SK-N-SH (cell line): Measurements from ENCODE around the gene VPS13A. TPM values are rescaled to one million over a fixed set of nuclear protein-coding genes. Genes with fewer than 3 reads are reported as not detected.

Experiments
- CTCF ChIA-PET: fragments of 300-600, 350-600 bp; formaldehyde crosslinking; extraction: SDS; loops from one replicate; lab custom pipeline; 2021; lab: Yijun Ruan, JAX
- POLR2A ChIA-PET: fragments of 350-600 bp; sonication (Branson Sonifier 250); formaldehyde crosslinking; extraction: SDS; loops from one replicate; lab custom pipeline; 2020; ENCODE audit warnings: antibody characterized with exemption, inconsistent platforms; lab: Yijun Ruan, JAX
- DNase-seq: peaks from one replicate; pipeline ENCODE4 v3.0.0; 2012
- H2AFZ ChIP-seq: fragments of 200-600 bp; sonication (generic); 2 replicates; pipeline ENCODE4 v1.8.1; 2016; ENCODE audit warnings: antibody characterized with exemption, mild to moderate bottlenecking, low read depth
- H3F3A ChIP-seq: fragments of 200-600 bp; sonication (generic); replicated peaks from 2 replicates; pipeline ENCODE3; 2016; ENCODE audit warnings: antibody characterized with exemption, mild to moderate bottlenecking; ENCODE audit not compliant: insufficient read depth
- H3K27ac ChIP-seq, 2 experiments: fragments of 200-500 bp in 1 of 2; fragments of 200-600 bp in 1 of 2; sonication (Bioruptor generic) in 1 of 2; sonication (generic), shearing (Covaris generic) in 1 of 2; 2 replicates each; pipeline versions ENCODE4 v1.5.1 to v1.6.1; 2014 to 2016; ENCODE audit warnings: low read depth in 2 of 2, inconsistent platforms in 1 of 2, low read length in 1 of 2, mild to moderate bottlenecking in 1 of 2, mixed read lengths in 1 of 2
- H3K27me3 ChIP-seq: fragments of 200-600 bp; sonication (generic), shearing (Covaris generic); 2 replicates; pipeline ENCODE4 v1.6.1; 2016; ENCODE audit warnings: mixed run types; ENCODE audit not compliant: insufficient read depth
- H3K36me3 ChIP-seq, 2 experiments: fragments of 200-500 bp in 1 of 2; fragments of 200-600 bp in 1 of 2; sonication (Bioruptor generic) in 1 of 2; sonication (generic) in 1 of 2; replicated peaks in 1 of 2; 2 replicates each; pipeline versions ENCODE3 to v1.5.1; 2014 to 2016; ENCODE audit warnings: low read length in 1 of 2, mild to moderate bottlenecking in 1 of 2; ENCODE audit not compliant: insufficient read depth in 2 of 2, control insufficient read depth in 1 of 2
- H3K4me1 ChIP-seq, 2 experiments: fragments of 200-500 bp in 1 of 2; fragments of 200-600 bp in 1 of 2; sonication (Bioruptor generic) in 1 of 2; sonication (generic), shearing (Covaris generic) in 1 of 2; 2 replicates each; pipeline versions ENCODE4 v1.5.1 to v1.6.1; 2014 to 2016; ENCODE audit warnings: low read depth in 1 of 2, low read length in 1 of 2, mixed run types in 1 of 2; ENCODE audit not compliant: insufficient read depth in 2 of 2, control insufficient read depth in 1 of 2
- H3K4me2 ChIP-seq: fragments of 200-600 bp; sonication (generic), shearing (Covaris generic); 2 replicates; pipeline ENCODE4 v1.6.1; 2017; ENCODE audit warnings: mixed run types
- H3K4me3 ChIP-seq, 2 experiments: fragments of 200-500 bp in 1 of 2; fragments of 200-600 bp in 1 of 2; sonication (Bioruptor generic) in 1 of 2; sonication (generic), shearing (Covaris generic) in 1 of 2; 2 replicates each; pipeline versions ENCODE4 v1.5.1 to v1.8.1; 2014 to 2016; ENCODE audit warnings: low read depth in 2 of 2, inconsistent platforms in 1 of 2, low read length in 1 of 2, mild to moderate bottlenecking in 1 of 2, mixed read lengths in 1 of 2, moderate library complexity in 1 of 2
- H3K79me2 ChIP-seq: fragments of 200-600 bp; sonication (generic); 2 replicates; pipeline ENCODE4 v1.8.1; 2017; ENCODE audit warnings: mild to moderate bottlenecking; ENCODE audit not compliant: insufficient read depth
- H3K9ac ChIP-seq: fragments of 200-600 bp; sonication (generic); 2 replicates; pipeline ENCODE4 v1.6.1; 2017; ENCODE audit warnings: mixed run types
- H3K9me2 ChIP-seq: fragments of 200-600 bp; sonication (generic); 2 replicates; pipeline ENCODE4 v1.6.1; 2017; ENCODE audit warnings: mixed run types
- H3K9me3 ChIP-seq: fragments of 200-600 bp; sonication (generic); 2 replicates; pipeline ENCODE4 v1.6.1; 2017; ENCODE audit warnings: mixed run types, mild to moderate bottlenecking, moderate library complexity
- H4K20me1 ChIP-seq: fragments of 200-600 bp; sonication (generic); 2 replicates; pipeline ENCODE4 v1.6.1; 2017; ENCODE audit warnings: mild to moderate bottlenecking, mixed run types; ENCODE audit not compliant: insufficient read depth
- CHD2 ChIP-seq: fragments of 150-350 bp; IDR thresholded peaks from 2 replicates; pipeline ENCODE4 v1.6.1; 2018; ENCODE audit warnings: low read length; ENCODE audit not compliant: partially characterized antibody
- CTCF ChIP-seq: fragments of 200-600 bp; sonication (generic); IDR thresholded peaks from 2 replicates; pipeline ENCODE4 v1.6.1; 2017; ENCODE audit warnings: antibody characterized with exemption, mild to moderate bottlenecking, moderate library complexity
- ELF1 ChIP-seq: IDR thresholded peaks from 2 replicates; pipeline ENCODE4 v1.4.0; 2012
- EP300 ChIP-seq, 2 experiments: IDR thresholded peaks; 2 replicates each; pipeline versions ENCODE4 v1.4.0 to v1.6.1; 2012; ENCODE audit warnings: borderline replicate concordance in 1 of 2, low read depth in 1 of 2, low read length in 1 of 2
- EZH2phosphoT487 ChIP-seq: fragments of 200-600 bp; sonication (generic); IDR thresholded peaks from 2 replicates; pipeline ENCODE4 v1.6.1; 2017; ENCODE audit warnings: low read depth, mixed run types, mild to moderate bottlenecking, antibody characterized with exemption, moderate library complexity, borderline replicate concordance
- FOSL2 ChIP-seq: IDR thresholded peaks from 2 replicates; pipeline ENCODE4 v1.4.0; 2012; ENCODE audit warnings: low read depth, mild to moderate bottlenecking, moderate library complexity, borderline replicate concordance
- GATA2 ChIP-seq: sonication (generic); formaldehyde crosslinking; IDR thresholded peaks from 2 replicates; pipeline ENCODE4 v1.5.0; 2020; ENCODE audit warnings: mild to moderate bottlenecking, missing genetic modification reagents
- JUND ChIP-seq: IDR thresholded peaks from 2 replicates; pipeline ENCODE4 v1.4.0; 2012
- MXI1 ChIP-seq: IDR thresholded peaks from 2 replicates; pipeline ENCODE4 v1.6.1; 2012; ENCODE audit warnings: mild to moderate bottlenecking, low read depth, low read length, improper control_type of control experiment
- NFIC ChIP-seq: IDR thresholded peaks from 2 replicates; pipeline ENCODE4 v1.4.0; 2012; ENCODE audit warnings: borderline replicate concordance
- NRF1 ChIP-seq: IDR thresholded peaks from 2 replicates; pipeline ENCODE4 v1.6.1; 2012; ENCODE audit warnings: low read depth, mild to moderate bottlenecking, low read length
- PBX3 ChIP-seq: IDR thresholded peaks from 2 replicates; pipeline ENCODE4; 2012
- REST ChIP-seq: IDR thresholded peaks from 2 replicates; pipeline ENCODE4 v1.6.1; 2012; ENCODE audit warnings: mild to moderate bottlenecking, low read depth, low read length, moderate library complexity
- RXRA ChIP-seq: IDR thresholded peaks from 2 replicates; pipeline ENCODE4 v1.4.0; 2012; ENCODE audit warnings: low read depth, mild to moderate bottlenecking, borderline replicate concordance
- SMC3 ChIP-seq: IDR thresholded peaks from 2 replicates; pipeline ENCODE4 v1.6.1; 2012; ENCODE audit warnings: low read depth, low read length, improper control_type of control experiment
- TAF1 ChIP-seq: IDR thresholded peaks from 2 replicates; pipeline ENCODE4 v1.6.1; 2012; ENCODE audit warnings: low read depth, mild to moderate bottlenecking, low read length, moderate library complexity, borderline replicate concordance
- TCF12 ChIP-seq: IDR thresholded peaks from 2 replicates; pipeline ENCODE4 v1.4.0; 2012
- TEAD4 ChIP-seq: IDR thresholded peaks from 2 replicates; pipeline ENCODE4 v1.4.0; 2012; ENCODE audit warnings: mild to moderate bottlenecking, borderline replicate concordance; ENCODE audit not compliant: insufficient read depth
- USF2 ChIP-seq: fragments of 150-350 bp; IDR thresholded peaks from 2 replicates; pipeline ENCODE4 v1.6.1; 2017; ENCODE audit warnings: antibody characterized with exemption, low read length, low read depth, borderline replicate concordance
- YY1 ChIP-seq: IDR thresholded peaks from 2 replicates; pipeline ENCODE4 v1.4.0; 2012; ENCODE audit warnings: low read depth, mild to moderate bottlenecking
- WGBS: methylation state at CpG from one replicate; pipeline ENCODE4 v1.1.6; 2017; ENCODE audit warnings: low lambda C conversion rate; 5-methylcytosine and 5-hydroxymethylcytosine counted together
- polyA plus RNA-seq, 3 experiments: library from polyadenylated mRNA; depleted of rRNA; stranded (reverse); fragments of >200 nt; gene quantifications; 2 replicates each; pipeline ENCODE4 v1.2.3, GENCODE V29; 2012

The VPS13A gene
- polyA plus RNA-seq, 1 of the 3 experiments (the other 2 are of a cell fraction) = 6.0 TPM

- 72% methylated on average over 5 of the region's 5 CpGs for WGBS
- peaks cover 0 to 4% of the 10 kb centered on the region in 2 experiments; a peak in 1 of 4 replicates for H3K4me1 ChIP-seq
- H3K79me2 ChIP-seq = no peaks in the 10 kb centered on the region
- DNase-seq = no peak
- TF ChIP-seq USF2 (no peak), EZH2phosphoT487 (no peak), ELF1 (no peak), TEAD4 (no peak), NFIC (no peak), TAF1 (no peak), REST (no peak), YY1 (no peak), CTCF (no peak), JUND (no peak), RXRA (no peak), MXI1 (no peak), PBX3 (no peak), SMC3 (no peak), NRF1 (no peak), EP300 (IDR thresholded peaks at IDR 0.05; ENCODE audit: borderline replicate concordance in 1 of 2, low read depth in 1 of 2, low read length in 1 of 2) (no peak), TCF12 (no peak), GATA2 (CRISPR knock-in tag) (no peak), FOSL2 (no peak), CHD2 (no peak)
- no peaks in the 10 kb centered on the region for H3K27me3 ChIP-seq
- ChIA-PET POLR2A (no interaction called here), CTCF (interaction anchor here (1.1 to 2.2 kb wide), 2 partner anchors 16 to 250 kb away, joined by 3 to 10 read pairs; no protein-coding TSS in a partner anchor)
- H2AFZ ChIP-seq = no peak overlapping the region
- peaks cover 5% of the 10 kb centered on the region for H3F3A ChIP-seq
- H3K4me3 ChIP-seq = no peak overlapping the region
- H3K4me2 ChIP-seq = no peak overlapping the region
- H3K9me2 ChIP-seq = no peaks in the 10 kb centered on the region
- H3K9me3 ChIP-seq = no peaks in the 10 kb centered on the region
- no peaks in the 10 kb centered on the region for H4K20me1 ChIP-seq
- H3K27ac ChIP-seq = no peak overlapping the region
- H3K36me3 ChIP-seq = peaks cover 5% of the 10 kb centered on the region in 2 experiments
- H3K9ac ChIP-seq = no peak overlapping the region
These were observed 240.2 kb downstream of the VPS13A start for GRCh38 chr9:77417566-77417965.
